ENCODE results near the gene GLYATL2.

DNA sequence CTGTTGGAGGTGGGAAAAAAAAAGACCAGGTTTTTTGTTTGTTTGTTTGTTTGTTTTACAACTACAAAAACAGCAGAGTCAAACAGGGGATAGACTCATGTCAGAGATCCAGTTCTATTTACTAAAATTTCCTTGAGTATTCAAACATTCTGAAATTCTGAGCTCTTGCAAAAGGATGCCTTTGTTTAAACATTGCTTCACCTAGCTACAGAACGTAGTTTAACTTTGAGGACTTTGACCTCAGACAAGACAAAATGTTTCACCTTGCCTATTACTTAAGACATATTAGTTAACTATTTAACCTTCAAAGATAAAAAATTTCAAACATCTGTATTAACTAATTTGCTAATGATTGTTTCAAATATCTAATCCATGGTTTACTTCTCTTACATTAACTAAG, 36.1 kb upstream of the GLYATL2 start:
- no peak for TF ChIP-seq TP53 (CRISPR knock-in tag; conservative IDR thresholded peaks at IDR 0.05)
- TF ChIP-seq MAZ (IDR thresholded peaks at IDR 0.05; ENCODE audit: borderline replicate concordance, low read depth, low read length) = no peak
- TF ChIP-seq MAZ (CRISPR knock-in tag; IDR thresholded peaks at IDR 0.05; ENCODE audit: low read depth) = no peak
- TF ChIP-seq ZKSCAN5 (CRISPR knock-in tag; IDR thresholded peaks at IDR 0.05) = no peak
- TF ChIP-seq AGO2 (optimal IDR thresholded peaks at IDR 0.05; ENCODE audit: low read depth, low read length) = no peak
- TF ChIP-seq, protein P1, sequence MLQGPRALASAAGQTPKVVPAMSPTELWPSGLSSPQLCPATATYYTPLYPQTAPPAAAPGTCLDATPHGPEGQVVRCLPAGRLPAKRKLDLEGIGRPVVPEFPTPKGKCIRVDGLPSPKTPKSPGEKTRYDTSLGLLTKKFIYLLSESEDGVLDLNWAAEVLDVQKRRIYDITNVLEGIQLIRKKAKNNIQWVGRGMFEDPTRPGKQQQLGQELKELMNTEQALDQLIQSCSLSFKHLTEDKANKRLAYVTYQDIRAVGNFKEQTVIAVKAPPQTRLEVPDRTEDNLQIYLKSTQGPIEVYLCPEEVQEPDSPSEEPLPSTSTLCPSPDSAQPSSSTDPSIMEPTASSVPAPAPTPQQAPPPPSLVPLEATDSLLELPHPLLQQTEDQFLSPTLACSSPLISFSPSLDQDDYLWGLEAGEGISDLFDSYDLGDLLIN (CRISPR knock-in tag; IDR thresholded peaks at IDR 0.05; ENCODE audit: borderline replicate concordance) = no peak
- no peak for TF ChIP-seq CBFB (CRISPR knock-in tag; IDR thresholded peaks at IDR 0.05)
- no peak for TF ChIP-seq HDAC2 (CRISPR knock-in tag; IDR thresholded peaks at IDR 0.05)
